Gastrocnemius medialis (tissue), 4 donors: ENCODE measurements around the gene RSAD2.

Experiments used
- CTCF ChIP-seq, 5 experiments: fragments of 450-650 bp in 3 of 5; fragments of 200-600 bp in 2 of 5; sonication (generic) in 2 of 5; IDR thresholded peaks in 4 of 5; conservative IDR thresholded peaks in 1 of 5; 1 replicate in 4 of 5; 2 replicates in 1 of 5; pipeline ENCODE4 v1.5.1; 2016 to 2019; ENCODE audit warnings: antibody characterized with exemption in 5 of 5, mild to moderate bottlenecking in 3 of 5, moderate library complexity in 3 of 5
- POLR2A ChIP-seq, 2 donors: fragments of 450-650 bp; IDR thresholded peaks; one replicate each; pipeline ENCODE4 v1.6.1; 2017; ENCODE audit warnings: antibody characterized with exemption in 2 of 2, mild to moderate bottlenecking in 2 of 2, moderate library complexity in 2 of 2

DNA sequence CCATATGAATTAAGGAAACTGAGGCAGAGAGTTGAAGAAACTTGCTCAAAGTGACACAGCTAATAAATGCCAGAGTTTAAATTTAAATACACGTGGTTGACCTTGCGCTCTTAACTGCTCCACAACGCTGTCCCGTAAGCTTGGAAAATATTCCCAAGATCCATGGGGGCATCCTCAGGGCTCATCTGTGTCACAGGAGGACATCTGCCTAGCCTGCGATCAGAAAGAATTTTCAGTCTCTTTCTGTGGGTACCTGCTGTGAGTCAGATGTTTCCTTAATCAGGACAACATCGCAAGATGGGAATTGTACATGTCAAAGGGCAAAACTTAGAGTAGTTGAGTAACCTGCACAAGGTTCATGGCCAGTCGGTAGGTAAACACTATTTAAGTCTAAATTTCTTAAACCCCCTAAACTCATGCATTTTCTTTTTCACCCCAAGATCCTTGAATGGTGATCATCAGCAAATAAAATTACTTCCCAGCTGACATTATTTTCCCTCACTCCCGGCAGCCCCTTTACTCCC lies 13.3 kb upstream of the RSAD2 start:
- TF ChIP-seq POLR2A (IDR thresholded peaks at IDR 0.05), result no peak
- TF ChIP-seq CTCF (IDR thresholded peaks at IDR 0.05 in 4 of 5, conservative IDR thresholded peaks at IDR 0.05 in 1 of 5), result no peak
